LNCaP clone FGC (cell line): ENCODE measurements around the gene EXOC8.

Experiments
- DNase-seq: peaks from one replicate; pipeline ENCODE4 v3.0.0-alpha.2; 2011; ENCODE audit warnings: low read depth
- H3K4me3 ChIP-seq: 2 replicates; pipeline ENCODE4 v1.5.1; 2011; ENCODE audit warnings: mild to moderate bottlenecking, low read depth, low read length, control low read depth
- TF ChIP-seq, protein P1 (sequence below): IDR thresholded peaks from 2 replicates; pipeline ENCODE4 v1.5.1; 2012; ENCODE audit warnings: mild to moderate bottlenecking; ENCODE audit not compliant: control insufficient read depth, insufficient read depth; ENCODE audit errors: extremely low read depth

EXOC8 gene

GRCh38 chr1:231337472-231338269 lies at the start of gene EXOC8:
Gene EXOC8, minus strand, starts transcription at chr1:231337852. Its CDS starts 107 bp downstream, at chr1:231337745.
- TF ChIP-seq, protein P1, sequence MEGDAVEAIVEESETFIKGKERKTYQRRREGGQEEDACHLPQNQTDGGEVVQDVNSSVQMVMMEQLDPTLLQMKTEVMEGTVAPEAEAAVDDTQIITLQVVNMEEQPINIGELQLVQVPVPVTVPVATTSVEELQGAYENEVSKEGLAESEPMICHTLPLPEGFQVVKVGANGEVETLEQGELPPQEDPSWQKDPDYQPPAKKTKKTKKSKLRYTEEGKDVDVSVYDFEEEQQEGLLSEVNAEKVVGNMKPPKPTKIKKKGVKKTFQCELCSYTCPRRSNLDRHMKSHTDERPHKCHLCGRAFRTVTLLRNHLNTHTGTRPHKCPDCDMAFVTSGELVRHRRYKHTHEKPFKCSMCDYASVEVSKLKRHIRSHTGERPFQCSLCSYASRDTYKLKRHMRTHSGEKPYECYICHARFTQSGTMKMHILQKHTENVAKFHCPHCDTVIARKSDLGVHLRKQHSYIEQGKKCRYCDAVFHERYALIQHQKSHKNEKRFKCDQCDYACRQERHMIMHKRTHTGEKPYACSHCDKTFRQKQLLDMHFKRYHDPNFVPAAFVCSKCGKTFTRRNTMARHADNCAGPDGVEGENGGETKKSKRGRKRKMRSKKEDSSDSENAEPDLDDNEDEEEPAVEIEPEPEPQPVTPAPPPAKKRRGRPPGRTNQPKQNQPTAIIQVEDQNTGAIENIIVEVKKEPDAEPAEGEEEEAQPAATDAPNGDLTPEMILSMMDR: no peak
- peak; percentile 94 for DNase-seq
- peak within 1 kb of the TSS; percentile 98 for H3K4me3 ChIP-seq

DNA sequence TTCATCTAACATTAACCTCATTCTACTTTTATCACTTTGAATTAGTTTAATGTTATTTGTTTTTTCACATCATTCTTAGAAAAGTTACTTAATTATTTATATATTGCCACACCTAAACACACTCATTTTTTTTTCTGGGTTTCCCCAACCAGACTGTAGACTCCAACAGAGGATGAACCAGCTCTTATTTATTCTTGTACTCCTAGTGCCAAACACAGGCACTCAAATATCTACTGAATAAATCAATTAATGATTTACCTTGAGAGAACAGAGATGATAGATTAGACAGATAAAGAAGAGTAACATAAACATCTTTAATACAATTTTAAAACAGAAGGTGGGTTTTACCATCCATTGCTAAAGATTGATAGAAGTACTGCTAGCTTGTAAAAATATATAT lies 48.8 kb upstream of the EXOC8 start:
- H3K4me3 ChIP-seq: no peak overlapping the region
- TF ChIP-seq, protein P1: no peak
- DNase-seq: peak; percentile 77

DNA sequence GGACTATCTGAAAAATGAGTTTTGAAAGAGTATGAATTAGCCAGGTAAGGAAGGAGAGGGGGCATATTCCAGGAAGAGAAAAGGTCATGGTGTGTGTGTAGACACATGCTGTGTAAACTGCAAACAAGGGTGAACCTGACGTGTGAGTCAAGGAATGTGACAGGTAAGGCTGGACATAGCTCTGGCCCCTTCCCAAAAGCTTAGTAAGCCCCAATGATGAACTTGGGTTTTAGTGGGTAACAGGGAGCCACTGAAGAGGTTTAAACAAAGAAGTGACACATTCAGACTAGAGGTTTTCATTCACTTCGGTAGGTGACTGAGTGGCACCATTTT lies 47.7 kb upstream of the EXOC8 start:
- TF ChIP-seq, protein P1: no peak
- DNase-seq: no peak

GRCh38 chr1:231384696-231385415 lies 47.2 kb upstream of the EXOC8 start:
- DNase-seq: no peak
- no peak overlapping the region for H3K4me3 ChIP-seq
- TF ChIP-seq, protein P1: no peak

More for the DNA sequence above, 47.7 kb upstream of the EXOC8 start:
- H3K4me3 ChIP-seq: no peak overlapping the region

GRCh38 chr1:231383159-231383860 lies 45.7 kb upstream of the EXOC8 start:
- H3K4me3 ChIP-seq: no peak overlapping the region
- TF ChIP-seq, protein P1: no peak
- DNase-seq: no peak

DNA sequence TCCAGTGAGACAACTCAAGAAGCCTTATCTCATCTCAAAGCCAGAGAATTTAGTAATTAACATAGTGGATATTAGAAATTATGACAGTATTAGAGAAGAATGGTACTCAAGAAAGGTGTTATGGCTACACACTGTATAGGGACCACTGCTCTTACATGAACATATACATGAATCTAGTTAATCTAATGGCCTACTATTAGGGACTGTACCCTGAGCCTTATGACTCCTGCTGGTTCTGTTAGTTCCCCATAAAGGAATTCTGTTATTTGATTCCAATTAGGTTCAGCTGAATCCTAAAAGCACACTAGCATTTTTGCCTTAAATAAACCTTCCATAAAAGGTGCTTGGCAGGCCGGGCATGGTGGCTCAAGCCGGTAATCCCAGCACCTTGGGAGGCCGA lies 44.8 kb upstream of the EXOC8 start:
- TF ChIP-seq, protein P1: no peak
- DNase-seq: no peak
- H3K4me3 ChIP-seq: no peak overlapping the region
